Islet of Langerhans (tissue), 1 donor: ENCODE results near the gene SGF29.
"Not testable (repeated sequence)": the region's sequence is repeated elsewhere in the genome, so short reads cannot be mapped to it uniquely, and the experiment has no call there.

Experiments
- FAIRE-seq: peaks from one replicate; lab custom pipeline; 2011; peaks lifted over from hg19 to GRCh38; lab: Jason Lieb, UNC

Gene SGF29

DNA sequence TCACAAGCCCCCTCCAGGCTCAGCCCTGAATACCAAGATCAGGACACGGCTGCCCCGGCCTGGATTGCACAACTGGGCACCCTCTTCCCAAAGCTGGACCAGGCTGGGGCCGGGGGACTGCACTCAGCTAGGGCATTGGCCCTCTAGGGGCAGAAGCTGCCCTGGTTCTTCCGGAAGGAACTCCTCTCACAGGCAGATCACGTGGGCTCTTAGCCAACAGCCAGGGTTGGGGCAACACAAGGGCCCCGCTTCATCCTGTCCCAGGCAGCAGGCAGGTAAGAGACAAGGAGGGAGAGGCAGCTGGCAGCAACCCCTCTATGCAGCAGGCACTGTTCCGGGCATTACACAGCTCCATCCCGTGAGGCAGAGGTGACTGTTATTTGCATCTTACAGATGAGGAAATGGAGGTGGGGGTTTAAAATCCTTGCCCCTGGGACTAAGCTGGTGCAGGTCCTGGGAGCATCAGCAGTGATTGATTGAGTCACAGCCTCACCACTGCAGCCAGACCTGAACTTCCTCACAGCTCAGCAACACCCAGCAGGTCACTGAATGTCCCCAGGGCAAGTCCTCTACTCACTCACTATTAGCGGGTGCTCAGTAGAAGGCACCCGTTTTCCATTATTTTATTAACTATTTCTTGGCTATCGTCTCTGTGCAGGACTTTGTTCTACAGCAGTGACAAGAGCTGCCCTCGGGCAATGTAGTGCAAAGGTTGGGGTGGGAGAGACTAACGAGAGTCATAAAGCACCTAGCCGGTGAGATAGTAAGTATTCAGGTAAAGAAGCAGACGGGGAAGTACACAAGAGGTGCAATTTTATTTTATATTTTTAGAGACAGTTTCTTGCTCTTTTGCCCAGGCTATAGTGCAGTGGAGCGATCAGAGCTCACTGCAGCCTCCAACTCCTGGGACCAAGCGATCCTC is 58.9 kb downstream of the SGF29 start:
- not testable (repeated sequence) for FAIRE-seq

GRCh38 chr16:28613912-28614311 is 60.2 kb downstream of the SGF29 start:
- not testable (repeated sequence) for FAIRE-seq

DNA sequence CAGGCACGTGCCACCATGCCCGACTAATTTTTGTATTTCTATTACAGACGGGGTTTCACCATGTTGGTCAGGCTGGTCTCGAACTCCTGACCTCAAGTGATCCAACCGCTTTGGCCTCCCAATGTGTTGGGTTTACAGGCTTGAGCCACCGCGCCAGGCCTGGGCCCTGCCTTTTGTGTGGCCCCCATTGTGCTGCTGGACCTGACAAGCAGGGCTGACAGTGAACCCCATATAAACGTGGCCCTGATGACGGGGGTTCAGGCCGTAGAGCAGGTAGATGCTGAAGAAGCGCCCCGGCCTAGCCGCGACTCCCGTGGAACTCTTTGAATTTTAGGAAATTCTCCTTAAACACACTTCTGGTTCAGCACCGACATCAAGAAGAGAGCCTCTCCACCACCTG is 60.8 kb downstream of the SGF29 start:
- FAIRE-seq, result not testable (repeated sequence)

DNA sequence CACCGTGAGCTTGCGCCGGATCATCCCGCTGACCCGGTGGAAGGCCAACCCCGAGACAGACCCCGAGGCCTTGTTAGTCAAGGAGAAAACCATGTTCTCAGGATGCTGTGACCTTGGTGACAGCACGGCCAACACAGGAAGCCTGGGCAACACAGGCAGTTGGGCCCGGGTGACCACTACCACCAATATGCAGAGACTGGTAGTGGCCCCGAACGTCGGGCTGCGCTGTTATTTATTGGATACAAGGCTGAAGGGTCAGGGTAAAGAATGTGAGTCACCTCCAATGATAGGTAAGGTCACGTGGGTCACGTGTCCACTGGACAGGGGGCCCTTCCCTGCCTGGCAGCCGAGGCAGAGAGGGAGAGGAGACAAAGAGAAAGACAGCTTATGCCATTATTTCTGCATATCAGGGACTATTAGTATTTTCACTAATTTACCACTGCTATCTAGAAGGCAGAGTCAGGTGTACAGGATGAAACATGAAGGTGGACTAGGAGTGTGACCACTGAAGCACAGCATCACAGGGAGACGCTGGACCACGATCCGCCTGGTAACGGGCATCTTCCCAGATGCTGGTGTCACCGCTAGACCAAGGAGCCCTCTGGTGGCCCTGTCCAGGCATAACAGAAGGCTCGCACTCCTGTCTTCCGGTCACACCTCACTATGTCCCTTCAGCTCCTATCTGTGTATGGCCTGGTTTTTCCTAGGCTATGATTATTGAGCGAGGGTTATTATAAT is 61.9 kb downstream of the SGF29 start:
- not testable (repeated sequence) for FAIRE-seq

DNA sequence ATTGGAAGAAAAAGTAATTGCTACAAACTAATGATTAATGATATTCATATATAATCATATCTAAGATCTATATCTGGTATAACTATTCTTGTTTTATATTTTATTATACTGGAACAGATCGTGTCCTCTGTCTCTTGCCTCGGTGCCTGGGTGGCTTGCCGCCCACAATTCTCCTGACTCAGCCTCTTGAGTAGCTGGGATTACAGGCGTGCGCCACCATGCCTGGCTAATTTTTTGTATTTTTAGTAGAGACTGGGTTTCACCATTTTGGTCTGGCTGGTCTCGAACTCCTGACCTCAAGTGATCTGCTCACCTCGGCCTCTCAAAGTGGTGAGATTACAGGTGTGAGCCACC is 62.5 kb downstream of the SGF29 start:
- not testable (repeated sequence) for FAIRE-seq

GRCh38 chr16:28616636-28617035 is 62.9 kb downstream of the SGF29 start:
- FAIRE-seq, result no peak

- FAIRE-seq, result no peak
These were observed 64.2 kb downstream of the SGF29 start for GRCh38 chr16:28617874-28618273.

GRCh38 chr16:28620316-28620715 is 66.6 kb downstream of the SGF29 start:
- FAIRE-seq, result not testable (repeated sequence)

DNA sequence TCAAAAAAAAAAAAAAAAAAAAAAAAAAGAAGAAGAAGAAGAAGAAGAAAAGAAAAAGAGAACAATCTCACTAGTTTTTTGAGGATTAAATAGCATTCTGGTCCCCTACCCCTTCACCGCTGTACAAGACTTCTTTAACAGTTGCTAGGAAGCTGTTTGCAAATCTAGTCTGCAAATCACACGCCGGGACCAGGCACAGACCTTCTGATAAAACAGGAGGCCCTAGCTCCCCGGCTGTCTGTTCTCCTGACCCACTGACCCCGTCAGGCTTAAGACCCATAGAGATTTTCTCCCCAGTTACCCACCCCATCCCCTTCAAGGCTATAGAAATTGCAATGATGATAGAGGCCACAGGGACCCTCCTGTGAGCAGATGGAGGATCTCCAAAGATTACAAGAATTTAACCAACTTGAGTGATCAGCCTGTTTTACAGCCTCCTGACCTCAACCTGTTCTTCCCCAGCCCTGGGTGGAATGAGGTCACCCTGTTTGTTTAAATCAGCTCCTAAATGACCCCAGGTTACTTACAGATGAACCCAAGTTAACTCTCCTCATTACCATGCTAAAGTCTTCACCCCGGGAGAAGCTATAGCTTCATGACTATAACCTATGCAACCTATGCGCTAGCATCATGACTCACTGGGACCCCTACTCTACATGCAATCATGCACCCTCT is 67.9 kb downstream of the SGF29 start:
- no peak for FAIRE-seq

GRCh38 chr16:28622532-28623171 is 68.9 kb downstream of the SGF29 start:
- not testable (repeated sequence) for FAIRE-seq

DNA sequence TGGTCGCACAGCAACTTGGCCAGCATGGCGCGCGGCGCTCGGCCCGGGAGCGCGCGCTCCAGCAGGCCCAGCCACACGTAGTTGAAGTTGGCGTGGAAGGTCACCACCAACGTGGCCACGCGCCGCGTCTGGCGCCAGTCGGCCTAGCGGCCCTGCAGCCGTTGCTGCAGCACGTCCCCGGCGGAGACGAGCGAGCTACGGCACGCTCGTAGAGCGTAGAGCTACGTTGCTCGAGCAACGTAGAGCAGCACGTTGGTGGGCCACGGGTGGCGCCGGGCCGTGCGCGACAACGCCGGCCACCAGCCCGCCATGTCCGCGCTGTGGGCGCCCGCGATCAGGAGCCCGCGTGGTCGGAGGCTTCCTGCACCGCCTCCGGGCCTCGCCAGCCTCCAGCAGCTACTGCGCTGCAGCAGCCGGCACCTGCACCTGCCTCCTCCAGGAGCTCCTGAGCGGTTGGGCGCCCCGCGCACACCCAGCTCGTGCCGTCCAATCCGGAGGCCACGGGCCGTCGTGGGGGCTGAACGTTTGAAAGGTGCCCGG is 69.5 kb downstream of the SGF29 start:
- FAIRE-seq, result no peak

DNA sequence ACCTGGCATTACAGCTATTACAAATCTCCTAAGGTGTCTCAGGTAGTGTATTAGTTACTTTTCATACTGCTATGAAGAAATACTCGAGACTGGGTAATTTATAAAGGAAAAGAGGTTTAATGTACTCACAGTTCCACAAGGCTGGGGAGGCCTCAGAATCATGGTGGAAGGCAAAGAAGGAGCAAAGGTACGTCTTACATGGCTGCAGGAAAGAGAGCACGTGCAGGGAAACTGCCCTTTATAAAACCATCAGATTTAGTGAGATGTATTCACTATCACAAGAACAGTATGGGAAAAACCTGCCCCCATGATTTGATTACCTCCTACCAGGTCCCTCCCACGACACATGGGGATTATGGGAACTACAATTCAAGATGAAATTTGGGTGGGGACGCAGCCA is 77.2 kb downstream of the SGF29 start:
- not testable (repeated sequence) for FAIRE-seq

GRCh38 chr16:28636093-28636823 is 82.5 kb downstream of the SGF29 start:
- not testable (repeated sequence) for FAIRE-seq

DNA sequence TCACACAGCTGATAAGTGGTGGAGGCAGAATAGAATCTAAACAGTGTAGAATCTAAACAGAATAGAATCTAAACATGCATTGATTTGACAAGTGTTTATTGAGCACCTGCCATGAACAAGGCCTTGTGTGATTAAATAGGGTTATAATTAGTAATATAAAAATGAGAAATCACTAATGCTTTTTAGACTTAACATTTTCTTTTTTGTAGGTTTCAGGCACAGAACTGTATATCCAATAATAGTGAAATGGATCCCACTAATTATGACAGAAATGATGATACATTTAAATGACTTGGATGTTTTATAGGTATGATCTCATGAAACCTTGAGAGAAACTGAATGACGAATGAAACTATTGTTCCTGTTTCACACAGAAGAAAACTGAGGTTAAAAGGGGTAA is 84.0 kb downstream of the SGF29 start, which contains the start of gene NPIPB8:
NPIPB8 (plus strand) TSS at position 301 of the 400 bp plus-strand sequence. CDS start 296 bp downstream, outside the sequence.
- FAIRE-seq, result not testable (repeated sequence)

- FAIRE-seq, result not testable (repeated sequence)
These were observed 84.6 kb downstream of the SGF29 start for GRCh38 chr16:28638359-28638758.

- not testable (repeated sequence) for FAIRE-seq
These were observed 86.2 kb downstream of the SGF29 start for GRCh38 chr16:28639959-28640358.
